Type B pancreatic cell (in vitro differentiated cells): ENCODE data around the gene PARVA. TPM values are rescaled to one million over a fixed set of nuclear protein-coding genes. Genes with fewer than 3 reads are reported as not detected.

Source experiments
- DNase-seq: peaks from one replicate; pipeline ENCODE4 v3.0.0; 2021; ENCODE audit warnings: mixed read lengths; ENCODE audit not compliant: unreplicated experiment; ENCODE audit errors: extremely low spot score
- H3K27ac Mint-ChIP-seq: 2 replicates; pipeline ENCODE4 v1.8.0; 2021; ENCODE audit warnings: mild to moderate bottlenecking, mixed read lengths
- H3K27me3 Mint-ChIP-seq: 2 replicates; pipeline ENCODE4 v1.8.0; 2021; ENCODE audit warnings: mixed read lengths
- H3K36me3 Mint-ChIP-seq: 2 replicates; pipeline ENCODE4 v1.8.0; 2021; ENCODE audit warnings: mixed read lengths
- H3K4me1 Mint-ChIP-seq: one replicate; pipeline ENCODE4 v1.8.0; 2021; ENCODE audit warnings: mixed read lengths; ENCODE audit not compliant: unreplicated experiment
- H3K4me3 Mint-ChIP-seq: 2 replicates; pipeline ENCODE4 v1.8.0; 2021; ENCODE audit warnings: mild to moderate bottlenecking, mixed read lengths
- H3K9me3 Mint-ChIP-seq: 2 replicates; pipeline ENCODE4 v1.8.0; 2021; ENCODE audit warnings: mixed read lengths
- CTCF ChIP-seq: fragments of 200-600 bp; sonication (generic); conservative IDR thresholded peaks from 2 replicates; pipeline ENCODE4 v1.5.0; 2021; ENCODE audit warnings: antibody characterized with exemption, mild to moderate bottlenecking
- total RNA-seq: library from RNA; stranded (reverse); gene quantifications from 2 replicates; pipeline ENCODE4 v1.2.1, GENCODE V29; 2021; ENCODE audit warnings: low replicate concordance

Gene PARVA
- total RNA-seq, 1 donor from 2014 or later = 49.4 TPM

- no peak for TF ChIP-seq CTCF
- no peak for DNase-seq
- no peak overlapping the region for H3K4me3 Mint-ChIP-seq
Observed at GRCh38 chr11:12560861-12561260, 183.5 kb downstream of the PARVA start.

GRCh38 chr11:12564012-12564411 lies 186.6 kb downstream of the PARVA start:
- Mint-ChIP-seq H3K36me3 (no peaks in the 10 kb centered on the region), H3K4me3 (no peak overlapping the region), H3K9me3 (peaks cover 14% of the 10 kb centered on the region), H3K27me3 (no peaks in the 10 kb centered on the region), H3K27ac (no peak overlapping the region), H3K4me1 (no peaks in the 10 kb centered on the region)
- no peak for DNase-seq
- no peak for TF ChIP-seq CTCF

More at GRCh38 chr11:12560861-12561260, 183.5 kb downstream of the PARVA start:
- Mint-ChIP-seq H3K9me3 (peaks cover under 1% of the 10 kb centered on the region), H3K36me3 (no peaks in the 10 kb centered on the region), H3K4me1 (peaks cover 9% of the 10 kb centered on the region), H3K27me3 (no peaks in the 10 kb centered on the region), H3K27ac (no peak overlapping the region)

GRCh38 chr11:12565406-12565805 lies 188.0 kb downstream of the PARVA start:
- no peak for DNase-seq
- Mint-ChIP-seq H3K36me3 (no peaks in the 10 kb centered on the region), H3K27ac (no peak overlapping the region)

GRCh38 chr11:12567746-12568460 lies 190.5 kb downstream of the PARVA start:
- no peak overlapping the region for H3K4me3 Mint-ChIP-seq

More at GRCh38 chr11:12565406-12565805, 188.0 kb downstream of the PARVA start:
- Mint-ChIP-seq H3K4me3 (no peak overlapping the region), H3K9me3 (peaks cover 14% of the 10 kb centered on the region), H3K27me3 (no peaks in the 10 kb centered on the region), H3K4me1 (no peaks in the 10 kb centered on the region)
- TF ChIP-seq CTCF = no peak

GRCh38 chr11:12569499-12570425 lies 192.4 kb downstream of the PARVA start:
- no peak for TF ChIP-seq CTCF
- Mint-ChIP-seq H3K4me3 (no peak overlapping the region), H3K36me3 (no peaks in the 10 kb centered on the region), H3K27ac (no peak overlapping the region), H3K4me1 (no peaks in the 10 kb centered on the region), H3K27me3 (no peaks in the 10 kb centered on the region), H3K9me3 (peaks cover 14% of the 10 kb centered on the region)
- DNase-seq = no peak

More at GRCh38 chr11:12567746-12568460, 190.5 kb downstream of the PARVA start:
- no peaks in the 10 kb centered on the region for H3K4me1 Mint-ChIP-seq
- H3K27me3 Mint-ChIP-seq = no peaks in the 10 kb centered on the region
- H3K27ac Mint-ChIP-seq = no peak overlapping the region
- no peak for DNase-seq
- TF ChIP-seq CTCF = no peak
- H3K36me3 Mint-ChIP-seq = no peaks in the 10 kb centered on the region
- peaks cover 14% of the 10 kb centered on the region for H3K9me3 Mint-ChIP-seq
